Common myeloid progenitor, CD34-positive (primary cell): ENCODE measurements around the gene EPS8L3.

ENCODE experiments used
- CTCF ChIA-PET: fragments of 350-600 bp; sonication (Branson Sonifier 250); formaldehyde crosslinking; loops from one replicate; lab custom pipeline; 2021; ENCODE audit warnings: antibody characterized with exemption; lab: Charles Lee
- POLR2A ChIA-PET: fragments of 350-600 bp; sonication (Branson Sonifier 250); formaldehyde crosslinking; loops from one replicate; lab custom pipeline; 2021; ENCODE audit warnings: antibody characterized with exemption; lab: Charles Lee
- DNase-seq, 3 donors: peaks; one replicate each; pipeline versions ENCODE4 v3.0.0 to v3.0.0-alpha.2; 2013
- H3K27ac ChIP-seq, 2 experiments: 1 replicate in 1 of 2; 2 replicates in 1 of 2; pipeline ENCODE4 v1.7.0; 2013; ENCODE audit warnings: inconsistent platforms in 2 of 2, low read length in 2 of 2, mild to moderate bottlenecking in 2 of 2, low read depth in 1 of 2, moderate library complexity in 1 of 2; ENCODE audit not compliant: severe bottlenecking in 2 of 2, insufficient read depth in 1 of 2, poor library complexity in 1 of 2
- H3K27me3 ChIP-seq, 5 experiments: replicated peaks in 2 of 5; 1 replicate in 3 of 5; 2 replicates in 2 of 5; pipeline versions ENCODE4 v1.6.1 to v1.7.0; 2013; ENCODE audit warnings: low read length in 4 of 5, mild to moderate bottlenecking in 2 of 5, moderate library complexity in 2 of 5, inconsistent platforms in 1 of 5; ENCODE audit not compliant: insufficient read depth in 5 of 5, control insufficient read depth in 4 of 5
- H3K36me3 ChIP-seq, 4 experiments: 1 replicate in 2 of 4; 2 replicates in 2 of 4; pipeline versions ENCODE4 v1.6.1 to v1.7.0; 2013; ENCODE audit warnings: low read length in 3 of 4, control low read depth in 1 of 4, mild to moderate bottlenecking in 1 of 4; ENCODE audit not compliant: control insufficient read depth in 4 of 4, insufficient read depth in 4 of 4
- H3K4me1 ChIP-seq, 4 experiments: 1 replicate in 3 of 4; 2 replicates in 1 of 4; pipeline versions ENCODE4 v1.6.1 to v1.7.1; 2013; ENCODE audit warnings: low read length in 3 of 4, mild to moderate bottlenecking in 3 of 4, control low read depth in 1 of 4, inconsistent platforms in 1 of 4, moderate library complexity in 1 of 4; ENCODE audit not compliant: control insufficient read depth in 4 of 4, insufficient read depth in 4 of 4; ENCODE audit errors: control extremely low read depth in 1 of 4
- H3K4me3 ChIP-seq, 7 experiments: 1 replicate in 4 of 7; 2 replicates in 3 of 7; pipeline versions ENCODE4 v1.5.1 to v1.7.0; 2013; ENCODE audit warnings: mild to moderate bottlenecking in 7 of 7, low read length in 6 of 7, moderate library complexity in 6 of 7, inconsistent platforms in 2 of 7, low read depth in 2 of 7, control low read depth in 1 of 7; ENCODE audit not compliant: insufficient read depth in 4 of 7, control insufficient read depth in 1 of 7; ENCODE audit errors: extremely low read depth in 1 of 7
- H3K9me3 ChIP-seq, 5 experiments: 1 replicate in 4 of 5; 2 replicates in 1 of 5; pipeline versions ENCODE4 v1.6.1 to v1.7.1; 2013; ENCODE audit warnings: low read length in 4 of 5, mild to moderate bottlenecking in 2 of 5, inconsistent platforms in 1 of 5, low read depth in 1 of 5, moderate library complexity in 1 of 5; ENCODE audit not compliant: control insufficient read depth in 4 of 5, insufficient read depth in 2 of 5; ENCODE audit errors: control extremely low read depth in 1 of 5
- WGBS: methylation state at CpG from one replicate; pipeline ENCODE4 v1.1.5; 2013; ENCODE audit not compliant: insufficient coverage; 5-methylcytosine and 5-hydroxymethylcytosine counted together

The EPS8L3 gene

GRCh38 chr1:109781806-109782205 lies 18.1 kb upstream of the EPS8L3 start:
- ChIA-PET CTCF (interaction anchor here (1.3 to 21.2 kb wide), 4 partner anchors 10 to 200 kb away, joined by 3 to 551 read pairs (median 173); partner anchors contain the start of gene AHCYL1), POLR2A (no interaction called here)
- WGBS = no CpG with 5 or more reads among the region's 2 CpGs

GRCh38 chr1:109780982-109781381 lies 17.3 kb upstream of the EPS8L3 start:
- no peaks in the 10 kb centered on the region for H3K36me3 ChIP-seq
- H3K4me3 ChIP-seq = no peak overlapping the region
- H3K9me3 ChIP-seq = peaks cover 0 to 2% (median 0%) of the 10 kb centered on the region in 5 experiments
- H3K27ac ChIP-seq = no peak overlapping the region
- POLR2A ChIA-PET = no interaction called here
- CTCF ChIA-PET = interaction anchor here (1.0 to 21.2 kb wide), 6 partner anchors 8 to 231 kb away, joined by 3 to 551 read pairs (median 18); partner anchors contain the start of gene AHCYL1
- no peak for DNase-seq
- H3K4me1 ChIP-seq = peaks cover 0 to 15% (median 11%) of the 10 kb centered on the region in 4 experiments
- WGBS = no CpG with 5 or more reads among the region's 1 CpG
- no peaks in the 10 kb centered on the region for H3K27me3 ChIP-seq

More at GRCh38 chr1:109781806-109782205, 18.1 kb upstream of the EPS8L3 start:
- Histone ChIP-seq H3K9me3 (peaks cover 0 to 2% (median 0%) of the 10 kb centered on the region in 5 experiments), H3K27me3 (no peaks in the 10 kb centered on the region), H3K4me3 (no peak overlapping the region), H3K36me3 (no peaks in the 10 kb centered on the region), H3K27ac (no peak overlapping the region), H3K4me1 (peaks cover 0 to 24% (median 18%) of the 10 kb centered on the region in 4 experiments)
- no peak for DNase-seq

GRCh38 chr1:109777980-109778625 lies 14.4 kb upstream of the EPS8L3 start:
- WGBS = 94% methylated on average over 8 of the region's 9 CpGs

GRCh38 chr1:109777436-109777835 lies 13.7 kb upstream of the EPS8L3 start:
- no peak overlapping the region for H3K27ac ChIP-seq
- peaks cover 0 to 2% (median 0%) of the 10 kb centered on the region in 5 experiments for H3K9me3 ChIP-seq
- H3K4me3 ChIP-seq = no peak overlapping the region
- H3K4me1 ChIP-seq = peaks cover 0 to 11% (median 5%) of the 10 kb centered on the region in 4 experiments
- no peak for DNase-seq
- ChIA-PET CTCF (interaction anchor here (0.6 to 21.2 kb wide), 39 partner anchors 11 to 240 kb away, joined by 3 to 551 read pairs (median 6); partner anchors contain the start of genes AHCYL1, GNAI3, GPR61 and GSTM3), POLR2A (interaction anchor here (0.6 to 1.3 kb wide), 2 partner anchors 143 to 207 kb away, joined by 3 to 10 read pairs; partner anchors contain the start of gene AHCYL1)
- WGBS = 100% methylated on average over 7 of the region's 7 CpGs
- H3K27me3 ChIP-seq = no peaks in the 10 kb centered on the region
- H3K36me3 ChIP-seq = no peaks in the 10 kb centered on the region

More at GRCh38 chr1:109777980-109778625, 14.4 kb upstream of the EPS8L3 start:
- no peak overlapping the region for H3K4me3 ChIP-seq
- H3K27me3 ChIP-seq = no peaks in the 10 kb centered on the region
- POLR2A ChIA-PET = no interaction called here
- H3K27ac ChIP-seq = no peak overlapping the region
- CTCF ChIA-PET = interaction anchor here (1.0 to 21.2 kb wide), 18 partner anchors 10 to 237 kb away, joined by 3 to 551 read pairs (median 8); partner anchors contain the start of genes AHCYL1 and GSTM4
- no peaks in the 10 kb centered on the region for H3K36me3 ChIP-seq
- peaks cover 0 to 11% (median 5%) of the 10 kb centered on the region in 4 experiments for H3K4me1 ChIP-seq
- no peak for DNase-seq
- H3K9me3 ChIP-seq = peaks cover 0 to 2% (median 0%) of the 10 kb centered on the region in 5 experiments

- CTCF ChIA-PET = interaction anchor here (0.6 to 21.2 kb wide), 41 partner anchors 11 to 240 kb away, joined by 3 to 551 read pairs (median 5); partner anchors contain the start of genes AHCYL1, GNAI3, GPR61 and GSTM3
- H3K27ac ChIP-seq = no peak overlapping the region
- WGBS = 67% methylated on average over 3 of the region's 4 CpGs
Observed at GRCh38 chr1:109776911-109777310, 13.2 kb upstream of the EPS8L3 start.

GRCh38 chr1:109776206-109776835 lies 12.6 kb upstream of the EPS8L3 start:
- Histone ChIP-seq H3K4me1 (peaks cover 0 to 9% (median 5%) of the 10 kb centered on the region in 4 experiments), H3K27ac (no peak overlapping the region), H3K9me3 (peaks cover 0 to 2% (median 0%) of the 10 kb centered on the region in 5 experiments), H3K27me3 (no peaks in the 10 kb centered on the region), H3K36me3 (no peaks in the 10 kb centered on the region), H3K4me3 (no peak overlapping the region)
- WGBS = 94% methylated on average over 6 of the region's 6 CpGs
- DNase-seq = no peak
- ChIA-PET POLR2A (interaction anchor here (0.5 to 1.3 kb wide), 3 partner anchors 183 to 237 kb away, joined by 3 to 10 read pairs (median 4); partner anchors contain the start of gene AHCYL1), CTCF (interaction anchor here (0.8 to 21.2 kb wide), 37 partner anchors 12 to 241 kb away, joined by 3 to 551 read pairs (median 6); partner anchors contain the start of genes AHCYL1, GNAI3, GPR61 and GSTM4)

More at GRCh38 chr1:109776911-109777310, 13.2 kb upstream of the EPS8L3 start:
- Histone ChIP-seq H3K4me3 (no peak overlapping the region), H3K4me1 (peaks cover 0 to 11% (median 5%) of the 10 kb centered on the region in 4 experiments), H3K36me3 (no peaks in the 10 kb centered on the region), H3K9me3 (peaks cover 0 to 2% (median 0%) of the 10 kb centered on the region in 5 experiments), H3K27me3 (no peaks in the 10 kb centered on the region)
- POLR2A ChIA-PET = interaction anchor here (0.5 to 1.3 kb wide), 4 partner anchors 143 to 237 kb away, joined by 3 to 10 read pairs (median 4); partner anchors contain the start of gene AHCYL1
- peak; percentile 68 to 83 (median 78) for DNase-seq
